Omental fat pad (tissue), 4 donors: Measurements from ENCODE around the gene PARP14. TPM values are rescaled to one million over a fixed set of nuclear protein-coding genes. Genes with fewer than 3 reads are reported as not detected.
"Not testable (repeated sequence)": the region's sequence is repeated elsewhere in the genome, so short reads cannot be mapped to it uniquely, and the experiment has no call there.

Experiments used
- ATAC-seq: fragments of 150-250 bp; one replicate; pipeline ENCODE4 v1.9.1; 2016; ENCODE audit warnings: mild to moderate bottlenecking, moderate library complexity; ENCODE audit not compliant: low FRiP score
- DNase-seq: peaks from one replicate; pipeline ENCODE4 v3.0.0-alpha.2; 2019; ENCODE audit warnings: low spot score
- CTCF ChIP-seq, 3 donors: fragments of 450-650 bp; IDR thresholded peaks; one replicate each; pipeline ENCODE4 v1.5.1; 2016 to 2017; ENCODE audit warnings: antibody characterized with exemption in 3 of 3, mild to moderate bottlenecking in 3 of 3, moderate library complexity in 2 of 3
- total RNA-seq, 4 donors: library from RNA; depleted of rRNA; stranded (reverse); fragments of >200 nt; gene quantifications; one replicate each; pipeline ENCODE4 v1.1.0, GENCODE V29; 2016

Gene PARP14
- total RNA-seq, 4 donors from 2014 or later: 41.9 to 163 (median 81.5) TPM

GRCh38 chr3:122700193-122700592 lies 19.6 kb downstream of the PARP14 start:
- no peak for TF ChIP-seq CTCF (IDR thresholded peaks at IDR 0.05)
- ATAC-seq (no peak), DNase-seq (no peak)

GRCh38 chr3:122705379-122705778 lies 24.7 kb downstream of the PARP14 start:
- ATAC-seq: no peak
- no peak for TF ChIP-seq CTCF (IDR thresholded peaks at IDR 0.05)
- no peak for DNase-seq

GRCh38 chr3:122710616-122711251 lies 30.1 kb downstream of the PARP14 start:
- ATAC-seq, DNase-seq: not testable (repeated sequence)

- TF ChIP-seq CTCF (IDR thresholded peaks at IDR 0.05): no peak
- no peak for ATAC-seq
Measured at GRCh38 chr3:122714273-122714672, 33.6 kb downstream of the PARP14 start.

GRCh38 chr3:122716667-122717066 lies 36.0 kb downstream of the PARP14 start:
- ATAC-seq: no peak
- TF ChIP-seq CTCF (IDR thresholded peaks at IDR 0.05): no peak
- no peak for DNase-seq

More at GRCh38 chr3:122714273-122714672, 33.6 kb downstream of the PARP14 start:
- DNase-seq: no peak

- DNase-seq: no peak
- TF ChIP-seq CTCF (IDR thresholded peaks at IDR 0.05): no peak
- ATAC-seq: no peak
Measured at GRCh38 chr3:122719273-122719921, 38.8 kb downstream of the PARP14 start.

GRCh38 chr3:122725106-122725505 lies 44.5 kb downstream of the PARP14 start:
- TF ChIP-seq CTCF (IDR thresholded peaks at IDR 0.05): no peak
- no peak for DNase-seq
- ATAC-seq: no peak
